A549 (cell line): ENCODE data around the gene ADAMTSL5. TPM values are rescaled to one million over a fixed set of nuclear protein-coding genes. Genes with fewer than 3 reads are reported as not detected.
"Not testable (repeated sequence)": the region's sequence is repeated elsewhere in the genome, so short reads cannot be mapped to it uniquely, and the experiment has no call there.

Experiments used
- ATAC-seq, 2 experiments: fragments of 200-7000 bp in 1 of 2; fragments of >200 bp in 1 of 2; cut with Nextera tagmentation in 1 of 2; cut with Tn5 transposase in 1 of 2; 3 replicates each; pipeline versions ENCODE4 v1.8.0 to v1.9.1; 2018 to 2020; ENCODE audit warnings: mild to moderate bottlenecking in 1 of 2, moderate library complexity in 1 of 2
- CTCF ChIA-PET: fragments of 300-600 bp; sonication (Branson Sonifier 250); formaldehyde crosslinking; extraction: SDS; loops from one replicate; lab custom pipeline; 2021; ENCODE audit warnings: antibody characterized with exemption, inconsistent platforms; lab: Yijun Ruan, JAX
- POLR2A ChIA-PET: fragments of 350-600 bp; formaldehyde crosslinking; extraction: SDS; loops from one replicate; lab custom pipeline; 2021; ENCODE audit warnings: antibody characterized with exemption, inconsistent platforms; lab: Yijun Ruan, JAX
- DNase-seq, 2 experiments: peaks; one replicate each; pipeline versions ENCODE4 v3.0.0 to v3.0.0-alpha.2; 2011 to 2016; ENCODE audit warnings: low read depth in 1 of 2, low spot score in 1 of 2
- FAIRE-seq: peaks from 2 replicates; lab custom pipeline; 2011; peaks lifted over from hg19 to GRCh38; lab: Jason Lieb, UNC
- H3K27ac ChIP-seq, 2 experiments: fragments of >200 bp; sonication (Bioruptor Twin); formaldehyde crosslinking; 3 replicates each; pipeline ENCODE4 v1.5.1; 2016 to 2017
- H3K4me1 ChIP-seq: fragments of >200 bp; sonication (Bioruptor Twin); formaldehyde crosslinking; 3 replicates; pipeline ENCODE4 v1.6.1; 2016
- H3K4me2 ChIP-seq: fragments of >200 bp; sonication (Bioruptor Twin); formaldehyde crosslinking; 3 replicates; pipeline ENCODE4 v1.6.1; 2016
- H3K4me3 ChIP-seq: fragments of >200 bp; sonication (Bioruptor Twin); formaldehyde crosslinking; 3 replicates; pipeline ENCODE4 v1.5.1; 2016
- H3K9me3 ChIP-seq: fragments of >200 bp; sonication (Bioruptor Twin); formaldehyde crosslinking; 3 replicates; pipeline ENCODE4 v1.6.1; 2016
- CBX8 ChIP-seq: fragments of 200-600 bp; sonication (generic); IDR thresholded peaks from 2 replicates; pipeline ENCODE4 v1.6.1; 2016
- CEBPB ChIP-seq, 2 experiments: fragments of >200 bp in 1 of 2; sonication (Bioruptor Twin) in 1 of 2; formaldehyde crosslinking in 1 of 2; IDR thresholded peaks; 2 replicates each; pipeline ENCODE4 v1.6.1; 2012 to 2016
- CHD4 ChIP-seq: fragments of 200-600 bp; sonication (generic); IDR thresholded peaks from 2 replicates; pipeline ENCODE4 v1.6.1; 2016; ENCODE audit warnings: antibody characterized with exemption, mild to moderate bottlenecking, borderline replicate concordance
- FOSB ChIP-seq: fragments of 250-450 bp; sonication (Bioruptor Pico); IDR thresholded peaks from 2 replicates; pipeline ENCODE4 v1.5.0; 2020; ENCODE audit warnings: mild to moderate bottlenecking, moderate library complexity
- JUN ChIP-seq, 2 experiments: fragments of >200 bp; sonication (Bioruptor Twin); formaldehyde crosslinking; IDR thresholded peaks; 2 replicates in 1 of 2; 3 replicates in 1 of 2; pipeline ENCODE4 v1.6.1; 2016 to 2017
- MAFK ChIP-seq: fragments of 450-650 bp; IDR thresholded peaks from 2 replicates; pipeline ENCODE4 v1.6.1; 2014; ENCODE audit not compliant: partially characterized antibody
- MYC ChIP-seq: IDR thresholded peaks from 2 replicates; pipeline ENCODE4 v1.6.1; 2012; ENCODE audit warnings: mild to moderate bottlenecking, inconsistent platforms, low read length, improper control_type of control experiment, borderline replicate concordance
- NFE2L2 ChIP-seq: fragments of 150-350 bp; conservative IDR thresholded peaks from 2 replicates; pipeline ENCODE4 v1.6.1; 2014; ENCODE audit warnings: low read length
- NR3C1 ChIP-seq: fragments of >200 bp; sonication (Bioruptor Twin); formaldehyde crosslinking; IDR thresholded peaks from 3 replicates; pipeline ENCODE4 v1.6.1; 2017
- PHF8 ChIP-seq: fragments of 200-600 bp; sonication (generic); IDR thresholded peaks from 2 replicates; pipeline ENCODE4 v1.6.1; 2016; ENCODE audit warnings: low read depth, mild to moderate bottlenecking, antibody characterized with exemption, moderate library complexity, borderline replicate concordance
- RCOR1 ChIP-seq: fragments of 150-350 bp; IDR thresholded peaks from 2 replicates; pipeline ENCODE4 v1.6.1; 2014; ENCODE audit warnings: antibody characterized with exemption, low read length, low read depth
- RFX5 ChIP-seq: fragments of 450-650 bp; IDR thresholded peaks from 2 replicates; pipeline ENCODE4 v1.7.1; 2014; ENCODE audit warnings: antibody characterized with exemption, mild to moderate bottlenecking, moderate library complexity
- RNF2 ChIP-seq: fragments of 200-600 bp; sonication (generic); IDR thresholded peaks from 2 replicates; pipeline ENCODE4 v1.6.1; 2016; ENCODE audit warnings: low read depth, mild to moderate bottlenecking, antibody characterized with exemption, moderate library complexity, borderline replicate concordance
- ZC3H11A ChIP-seq: fragments of 450-650 bp; IDR thresholded peaks from 2 replicates; pipeline ENCODE4 v1.6.1; 2014; ENCODE audit warnings: antibody characterized with exemption, mild to moderate bottlenecking
- ZNF302 ChIP-seq: fragments of 250-450 bp; sonication (Bioruptor Pico); IDR thresholded peaks from 2 replicates; pipeline ENCODE4 v1.9.0; 2021; ENCODE audit warnings: inconsistent platforms, mild to moderate bottlenecking, moderate library complexity
- WGBS: methylation state at CpG from one replicate; pipeline ENCODE4 v1.1.6; 2017; ENCODE audit errors: missing lambda C conversion rate; 5-methylcytosine and 5-hydroxymethylcytosine counted together
- polyA plus RNA-seq, 4 experiments: library from polyadenylated mRNA; depleted of rRNA in 3 of 4; stranded (reverse); fragments of >200 nt; fragmentation: RNase III in 1 of 4; extraction: RNeasy Plus Mini Kit Qiagen cat#74134 plus additional on column Dnase treatment in 1 of 4; gene quantifications; 2 replicates in 3 of 4; 3 replicates in 1 of 4; pipeline ENCODE4 v1.2.3, GENCODE V29; 2011 to 2017
- TF ChIP-seq, protein P1 (sequence below): fragments of 150-350 bp; IDR thresholded peaks from 2 replicates; pipeline ENCODE4 v1.6.1; 2014; ENCODE audit warnings: low read depth, mild to moderate bottlenecking, low read length
- TF ChIP-seq, protein P2 (sequence below): fragments of >200 bp; sonication (Bioruptor Twin); formaldehyde crosslinking; IDR thresholded peaks from 3 replicates; pipeline ENCODE4 v1.5.1; 2016
- TF ChIP-seq, protein P3 (sequence below): fragments of 200-600 bp; sonication (generic); IDR thresholded peaks from 2 replicates; pipeline ENCODE4 v1.6.1; 2016; ENCODE audit warnings: antibody characterized with exemption, mild to moderate bottlenecking, moderate library complexity

ADAMTSL5 gene
- polyA plus RNA-seq, 2 of the 4 experiments (the other 2 are of a cell fraction): 1.4 to 3.0 TPM

DNA sequence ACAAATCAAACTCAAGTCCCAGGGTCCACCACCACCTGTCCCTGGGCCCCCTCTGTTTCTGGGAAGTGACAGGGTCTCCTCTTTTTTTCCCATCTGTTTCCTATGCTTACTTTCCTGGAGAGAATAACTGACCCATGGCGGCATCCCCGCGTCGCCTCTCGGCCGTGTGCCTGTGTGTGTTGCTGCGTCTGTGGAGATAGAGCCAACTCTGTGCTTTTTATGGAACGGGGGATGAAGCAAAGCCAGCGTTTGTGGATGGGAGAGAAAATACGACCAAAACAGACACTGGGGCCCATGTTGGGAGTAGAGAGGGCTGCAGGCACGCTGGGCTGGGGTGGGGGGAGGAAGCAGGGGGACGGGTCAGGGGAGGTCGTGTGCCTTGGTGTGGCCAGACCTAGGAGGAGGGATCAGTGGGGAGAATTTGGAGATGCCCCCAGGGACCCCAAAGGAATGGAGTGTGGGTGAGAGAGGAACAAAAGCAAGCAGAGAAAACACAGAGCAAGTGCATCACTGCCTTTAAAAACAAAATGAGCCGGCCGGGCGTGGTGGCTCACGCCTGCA lies 27.6 kb upstream of the ADAMTSL5 start:
- FAIRE-seq: no peak
- no peak for ATAC-seq
- CTCF ChIA-PET: no interaction called here

DNA sequence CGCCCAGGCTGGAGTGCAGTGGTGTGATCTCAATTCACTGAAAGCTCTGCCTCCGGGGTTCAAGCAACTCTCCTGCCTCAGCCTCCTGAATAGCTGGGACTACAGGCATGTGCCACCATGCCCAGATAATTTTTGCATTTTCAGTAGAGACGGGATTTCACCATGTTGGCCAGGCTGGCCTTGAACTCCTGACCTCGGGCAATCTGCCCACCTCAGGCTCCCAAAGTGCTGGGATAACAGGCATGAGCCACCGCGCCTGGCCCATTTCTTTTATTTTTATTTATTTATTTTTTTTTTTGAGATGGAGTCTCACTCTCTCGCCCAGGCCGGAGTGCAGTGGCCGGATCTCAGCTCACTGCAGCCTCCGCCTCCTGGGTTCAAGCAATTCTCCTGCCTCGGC lies 26.9 kb upstream of the ADAMTSL5 start:
- FAIRE-seq, H3K4me2 ChIP-seq, DNase-seq, ATAC-seq, H3K27ac ChIP-seq, H3K9me3 ChIP-seq, POLR2A ChIA-PET, H3K4me3 ChIP-seq, CTCF ChIA-PET, H3K4me1 ChIP-seq: not testable (repeated sequence)
- WGBS: 85% methylated on average over 11 of the region's 11 CpGs

More for the DNA sequence above, 27.6 kb upstream of the ADAMTSL5 start:
- Histone ChIP-seq H3K27ac (no peak overlapping the region), H3K4me1 (no peaks in the 10 kb centered on the region), H3K4me2 (no peak overlapping the region), H3K4me3 (no peak overlapping the region), H3K9me3 (0 out of 3 replicates have a peak, but pooled peaks cover 3% of the 10 kb centered on the region)
- TF ChIP-seq, protein P1, sequence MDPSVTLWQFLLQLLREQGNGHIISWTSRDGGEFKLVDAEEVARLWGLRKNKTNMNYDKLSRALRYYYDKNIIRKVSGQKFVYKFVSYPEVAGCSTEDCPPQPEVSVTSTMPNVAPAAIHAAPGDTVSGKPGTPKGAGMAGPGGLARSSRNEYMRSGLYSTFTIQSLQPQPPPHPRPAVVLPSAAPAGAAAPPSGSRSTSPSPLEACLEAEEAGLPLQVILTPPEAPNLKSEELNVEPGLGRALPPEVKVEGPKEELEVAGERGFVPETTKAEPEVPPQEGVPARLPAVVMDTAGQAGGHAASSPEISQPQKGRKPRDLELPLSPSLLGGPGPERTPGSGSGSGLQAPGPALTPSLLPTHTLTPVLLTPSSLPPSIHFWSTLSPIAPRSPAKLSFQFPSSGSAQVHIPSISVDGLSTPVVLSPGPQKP: no peak
- TF ChIP-seq RNF2 (no peak), CEBPB (IDR thresholded peaks at IDR 0.05) (no peak), CHD4 (no peak), JUN (IDR thresholded peaks at IDR 0.05) (no peak), MAFK (no peak), CBX8 (no peak), PHF8 (no peak), NR3C1 (no peak), MYC (no peak), RCOR1 (no peak), RFX5 (no peak), ZNF302 (CRISPR knock-in tag) (no peak), FOSB (CRISPR knock-in tag) (no peak), ZC3H11A (no peak), NFE2L2 (no peak)
- TF ChIP-seq, protein P2, sequence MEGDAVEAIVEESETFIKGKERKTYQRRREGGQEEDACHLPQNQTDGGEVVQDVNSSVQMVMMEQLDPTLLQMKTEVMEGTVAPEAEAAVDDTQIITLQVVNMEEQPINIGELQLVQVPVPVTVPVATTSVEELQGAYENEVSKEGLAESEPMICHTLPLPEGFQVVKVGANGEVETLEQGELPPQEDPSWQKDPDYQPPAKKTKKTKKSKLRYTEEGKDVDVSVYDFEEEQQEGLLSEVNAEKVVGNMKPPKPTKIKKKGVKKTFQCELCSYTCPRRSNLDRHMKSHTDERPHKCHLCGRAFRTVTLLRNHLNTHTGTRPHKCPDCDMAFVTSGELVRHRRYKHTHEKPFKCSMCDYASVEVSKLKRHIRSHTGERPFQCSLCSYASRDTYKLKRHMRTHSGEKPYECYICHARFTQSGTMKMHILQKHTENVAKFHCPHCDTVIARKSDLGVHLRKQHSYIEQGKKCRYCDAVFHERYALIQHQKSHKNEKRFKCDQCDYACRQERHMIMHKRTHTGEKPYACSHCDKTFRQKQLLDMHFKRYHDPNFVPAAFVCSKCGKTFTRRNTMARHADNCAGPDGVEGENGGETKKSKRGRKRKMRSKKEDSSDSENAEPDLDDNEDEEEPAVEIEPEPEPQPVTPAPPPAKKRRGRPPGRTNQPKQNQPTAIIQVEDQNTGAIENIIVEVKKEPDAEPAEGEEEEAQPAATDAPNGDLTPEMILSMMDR: no peak
- TF ChIP-seq, protein P3, sequence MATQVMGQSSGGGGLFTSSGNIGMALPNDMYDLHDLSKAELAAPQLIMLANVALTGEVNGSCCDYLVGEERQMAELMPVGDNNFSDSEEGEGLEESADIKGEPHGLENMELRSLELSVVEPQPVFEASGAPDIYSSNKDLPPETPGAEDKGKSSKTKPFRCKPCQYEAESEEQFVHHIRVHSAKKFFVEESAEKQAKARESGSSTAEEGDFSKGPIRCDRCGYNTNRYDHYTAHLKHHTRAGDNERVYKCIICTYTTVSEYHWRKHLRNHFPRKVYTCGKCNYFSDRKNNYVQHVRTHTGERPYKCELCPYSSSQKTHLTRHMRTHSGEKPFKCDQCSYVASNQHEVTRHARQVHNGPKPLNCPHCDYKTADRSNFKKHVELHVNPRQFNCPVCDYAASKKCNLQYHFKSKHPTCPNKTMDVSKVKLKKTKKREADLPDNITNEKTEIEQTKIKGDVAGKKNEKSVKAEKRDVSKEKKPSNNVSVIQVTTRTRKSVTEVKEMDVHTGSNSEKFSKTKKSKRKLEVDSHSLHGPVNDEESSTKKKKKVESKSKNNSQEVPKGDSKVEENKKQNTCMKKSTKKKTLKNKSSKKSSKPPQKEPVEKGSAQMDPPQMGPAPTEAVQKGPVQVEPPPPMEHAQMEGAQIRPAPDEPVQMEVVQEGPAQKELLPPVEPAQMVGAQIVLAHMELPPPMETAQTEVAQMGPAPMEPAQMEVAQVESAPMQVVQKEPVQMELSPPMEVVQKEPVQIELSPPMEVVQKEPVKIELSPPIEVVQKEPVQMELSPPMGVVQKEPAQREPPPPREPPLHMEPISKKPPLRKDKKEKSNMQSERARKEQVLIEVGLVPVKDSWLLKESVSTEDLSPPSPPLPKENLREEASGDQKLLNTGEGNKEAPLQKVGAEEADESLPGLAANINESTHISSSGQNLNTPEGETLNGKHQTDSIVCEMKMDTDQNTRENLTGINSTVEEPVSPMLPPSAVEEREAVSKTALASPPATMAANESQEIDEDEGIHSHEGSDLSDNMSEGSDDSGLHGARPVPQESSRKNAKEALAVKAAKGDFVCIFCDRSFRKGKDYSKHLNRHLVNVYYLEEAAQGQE: no peak
- POLR2A ChIA-PET: no interaction called here
- WGBS: 53% methylated on average over 14 of the region's 17 CpGs
- no peak for DNase-seq
